K562 (cell line): ENCODE data around the gene KLK10. TPM values are rescaled to one million over a fixed set of nuclear protein-coding genes. Genes with fewer than 3 reads are reported as not detected.

ENCODE experiments used
- ATF3 ChIP-seq, 2 experiments: fragments of 450-650 bp in 1 of 2; sonication (generic) in 1 of 2; formaldehyde crosslinking in 1 of 2; IDR thresholded peaks in 1 of 2; conservative IDR thresholded peaks in 1 of 2; 2 replicates each; pipeline versions ENCODE4 v1.6.1 to v1.8.1; 2016 to 2023; ENCODE audit warnings: mild to moderate bottlenecking in 2 of 2, moderate library complexity in 2 of 2, inconsistent platforms in 1 of 2, missing genetic modification reagents in 1 of 2
- BCOR ChIP-seq: fragments of 450-650 bp; IDR thresholded peaks from 2 replicates; pipeline ENCODE4 v1.6.1; 2016
- HMG20B ChIP-seq: fragments of 250-450 bp; sonication (Bioruptor Pico); IDR thresholded peaks from 2 replicates; pipeline ENCODE4 v1.5.0; 2021; ENCODE audit warnings: mild to moderate bottlenecking
- IFI16 ChIP-seq: fragments of 250-450 bp; sonication (Bioruptor Pico); IDR thresholded peaks from 2 replicates; pipeline ENCODE4 v2.1.2; 2022; ENCODE audit warnings: mild to moderate bottlenecking, inconsistent platforms
- JUND ChIP-seq, 2 experiments: IDR thresholded peaks; 2 replicates in 1 of 2; 3 replicates in 1 of 2; pipeline ENCODE4 v1.6.1; 2011; ENCODE audit warnings: borderline replicate concordance in 2 of 2, low read depth in 2 of 2, low read length in 2 of 2, improper control_type of control experiment in 1 of 2, missing biosample characterization in 1 of 2, missing genetic modification characterization in 1 of 2, missing genetic modification reagents in 1 of 2
- KHSRP ChIP-seq: fragments of 450-650 bp; IDR thresholded peaks from 2 replicates; pipeline ENCODE4 v1.6.1; 2017
- MCM2 ChIP-seq: fragments of 450-650 bp; IDR thresholded peaks from 2 replicates; pipeline ENCODE4 v1.6.1; 2017; ENCODE audit warnings: low read depth, mild to moderate bottlenecking
- MCM3 ChIP-seq: fragments of 450-650 bp; IDR thresholded peaks from 2 replicates; pipeline ENCODE4 v1.6.1; 2016
- POLR2B ChIP-seq: fragments of 450-650 bp; IDR thresholded peaks from 2 replicates; pipeline ENCODE4 v1.6.1; 2018; ENCODE audit warnings: low read depth; ENCODE audit not compliant: partially characterized antibody
- SPI1 ChIP-seq: IDR thresholded peaks from 2 replicates; pipeline ENCODE4 v1.6.1; 2011; ENCODE audit warnings: low read depth, low read length, control low read depth, borderline replicate concordance
- STAG1 ChIP-seq: sonication (generic); formaldehyde crosslinking; IDR thresholded peaks from 2 replicates; pipeline ENCODE4 v1.5.0; 2020; ENCODE audit warnings: missing genetic modification reagents, borderline replicate concordance
- ZBTB33 ChIP-seq: sonication (generic); formaldehyde crosslinking; IDR thresholded peaks from 2 replicates; pipeline ENCODE4 v1.8.1; 2023; ENCODE audit warnings: mild to moderate bottlenecking, missing genetic modification reagents
- ZBTB7A ChIP-seq: IDR thresholded peaks from 2 replicates; pipeline ENCODE4 v1.6.1; 2011; ENCODE audit warnings: low read depth, mild to moderate bottlenecking, low read length, moderate library complexity, borderline replicate concordance; ENCODE audit not compliant: control insufficient read depth
- ZBTB9 ChIP-seq: fragments of 450-650 bp; formaldehyde crosslinking; IDR thresholded peaks from 2 replicates; pipeline ENCODE4 v1.4.0; 2020; ENCODE audit warnings: mild to moderate bottlenecking, moderate library complexity
- ZFPM2 ChIP-seq: fragments of 250-450 bp; sonication (Bioruptor Pico); IDR thresholded peaks from 2 replicates; pipeline ENCODE4 v1.5.1; 2022; ENCODE audit warnings: mild to moderate bottlenecking
- ZFX ChIP-seq: sonication (generic); formaldehyde crosslinking; IDR thresholded peaks from 2 replicates; pipeline ENCODE4 v1.8.0; 2022; ENCODE audit warnings: mild to moderate bottlenecking, missing genetic modification reagents, moderate library complexity
- ZNF217 ChIP-seq: sonication (generic); formaldehyde crosslinking; IDR thresholded peaks from 2 replicates; pipeline ENCODE4 v1.8.0; 2022; ENCODE audit warnings: mild to moderate bottlenecking, missing genetic modification reagents
- ZNF277 ChIP-seq: fragments of 250-450 bp; sonication (Bioruptor Pico); IDR thresholded peaks from 2 replicates; pipeline ENCODE4 v1.8.0; 2022; ENCODE audit warnings: inconsistent platforms, mild to moderate bottlenecking, moderate library complexity, borderline replicate concordance
- polyA plus RNA-seq, 8 experiments: library from polyadenylated mRNA; depleted of rRNA in 4 of 8; stranded (reverse) in 5 of 8; unstranded in 3 of 8; fragments of >200 nt; fragmentation: Nextera tagmentation in 2 of 8; fragmentation: Illumina TruSeq in 1 of 8; extraction: Ambion mirVana in 2 of 8; extraction: Trizol in 1 of 8; gene quantifications; 2 replicates each; pipeline versions ENCODE4 v1.2.1 to v1.2.3, GENCODE V29; 2011 to 2014; ENCODE audit warnings: inconsistent platforms in 1 of 8, missing spikeins in 1 of 8
- total RNA-seq, 7 experiments: library from RNA; depleted of rRNA in 6 of 7; stranded (reverse); fragments of >200 nt in 6 of 7; fragmentation: Illumina TruSeq in 2 of 7; extraction: Trizol in 2 of 7; gene quantifications; 2 replicates each; pipeline versions ENCODE4 v1.2.1 to v1.2.3, GENCODE V29; 2011 to 2021; ENCODE audit warnings: low replicate concordance in 1 of 7
- TF ChIP-seq, protein P1 (sequence below), 2 experiments: fragments of 450-650 bp; conservative IDR thresholded peaks; 2 replicates each; pipeline ENCODE4 v1.6.1; 2017; ENCODE audit warnings: mild to moderate bottlenecking in 2 of 2, moderate library complexity in 2 of 2

KLK10 gene
- total and polyA plus RNA-seq, 9 of the 15 experiments (the other 6 are each of a cell fraction or from before 2014, with no cell fraction given) = 0.11 TPM; not detected in 8

DNA sequence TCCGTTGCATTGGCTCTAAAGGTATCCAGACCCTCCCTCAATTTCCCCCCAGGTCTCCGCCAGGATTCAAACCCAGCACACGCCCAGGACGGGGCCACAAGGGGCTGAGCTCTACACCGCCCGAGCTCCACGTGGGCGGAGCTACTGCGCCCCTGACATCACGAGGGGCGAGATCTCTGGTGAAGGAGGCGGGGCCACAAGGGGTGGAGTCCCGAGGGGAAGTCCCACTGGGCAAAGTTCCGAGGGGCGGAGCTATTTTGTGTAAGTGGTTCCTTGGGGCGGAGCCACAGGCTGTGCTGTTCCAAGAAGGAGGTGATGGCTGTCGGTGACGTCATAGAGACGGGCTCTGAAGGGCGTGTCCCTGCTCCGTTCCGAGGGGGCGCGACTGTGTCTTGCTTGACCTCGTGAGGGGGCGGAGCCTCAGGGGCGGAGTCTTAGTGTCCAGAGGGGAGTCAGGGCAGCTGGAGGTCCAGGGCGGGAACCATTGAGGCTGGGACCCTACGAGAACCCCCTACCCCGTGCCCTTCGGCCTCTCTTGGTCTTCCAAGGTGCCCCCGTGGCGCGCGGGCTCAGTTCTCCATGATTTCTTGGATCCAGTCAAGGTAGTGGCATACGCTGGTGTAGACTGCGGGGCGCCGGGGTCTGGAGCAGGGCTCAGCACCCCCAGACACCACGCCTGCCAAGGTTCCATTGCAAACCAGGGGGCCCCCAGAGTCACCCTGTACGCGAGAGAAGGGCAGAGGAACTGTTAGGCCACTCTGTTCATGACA lies 16.8 kb downstream of the KLK10 start (continued):
- TF ChIP-seq, protein P1, sequence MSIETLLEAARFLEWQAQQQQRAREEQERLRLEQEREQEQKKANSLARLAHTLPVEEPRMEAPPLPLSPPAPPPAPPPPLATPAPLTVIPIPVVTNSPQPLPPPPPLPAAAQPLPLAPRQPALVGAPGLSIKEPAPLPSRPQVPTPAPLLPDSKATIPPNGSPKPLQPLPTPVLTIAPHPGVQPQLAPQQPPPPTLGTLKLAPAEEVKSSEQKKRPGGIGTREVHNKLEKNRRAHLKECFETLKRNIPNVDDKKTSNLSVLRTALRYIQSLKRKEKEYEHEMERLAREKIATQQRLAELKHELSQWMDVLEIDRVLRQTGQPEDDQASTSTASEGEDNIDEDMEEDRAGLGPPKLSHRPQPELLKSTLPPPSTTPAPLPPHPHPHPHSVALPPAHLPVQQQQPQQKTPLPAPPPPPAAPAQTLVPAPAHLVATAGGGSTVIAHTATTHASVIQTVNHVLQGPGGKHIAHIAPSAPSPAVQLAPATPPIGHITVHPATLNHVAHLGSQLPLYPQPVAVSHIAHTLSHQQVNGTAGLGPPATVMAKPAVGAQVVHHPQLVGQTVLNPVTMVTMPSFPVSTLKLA (conservative IDR thresholded peaks at IDR 0.05) = peak; percentile 80 to 84
- TF ChIP-seq KHSRP (peak; percentile 92), JUND (IDR thresholded peaks at IDR 0.05; ENCODE audit: borderline replicate concordance, low read depth, low read length) (peak; percentile 97), JUND (tag; IDR thresholded peaks at IDR 0.05; ENCODE audit: borderline replicate concordance, low read depth, low read length) (peak; percentile 95; the same call in 2 of the 3 replicates), ZBTB9 (CRISPR knock-in tag) (no peak), BCOR (0 out of 2 replicates have a peak, but pooled peaks have one; percentile 49), ZFX (CRISPR knock-in tag) (no peak), ZBTB7A (peak; percentile 69), ZBTB33 (CRISPR knock-in tag) (no peak), ZFPM2 (0 out of 2 replicates have a peak, but pooled peaks have one; percentile 23), STAG1 (CRISPR knock-in tag) (no peak), ATF3 (IDR thresholded peaks at IDR 0.05) (peak; percentile 100), ATF3 (CRISPR knock-in tag; conservative IDR thresholded peaks at IDR 0.05) (no peak), ZNF217 (CRISPR knock-in tag) (no peak), IFI16 (CRISPR knock-in tag) (no peak), MCM2 (no peak), SPI1 (peak; percentile 77), HMG20B (no peak), MCM3 (no peak), POLR2B (peak; percentile 54), ZNF277 (CRISPR knock-in tag) (no peak)
